Skeletal muscle cell (primary cell): ENCODE results near the gene PGA4.
"Not testable (repeated sequence)": the region's sequence is repeated elsewhere in the genome, so short reads cannot be mapped to it uniquely, and the experiment has no call there.

ENCODE experiments used
- DNase-seq: peaks from one replicate; pipeline ENCODE4 v3.0.0-alpha.2; 2010; ENCODE audit warnings: low read depth
- H3K4me3 ChIP-seq: 2 replicates; pipeline ENCODE4 v1.5.1; 2011; ENCODE audit warnings: low read depth, mild to moderate bottlenecking, control low read depth, low read length, moderate library complexity

PGA4 gene

GRCh38 chr11:61240875-61241274, 18.7 kb downstream of the PGA4 start, which contains the start of gene PGA5:
Gene PGA5, plus strand, starts transcription at chr11:61241175. Its CDS starts 52 bp downstream, at chr11:61241227.
- DNase-seq, H3K4me3 ChIP-seq: not testable (repeated sequence)

GRCh38 chr11:61241526-61241925, 19.4 kb downstream of the PGA4 start:
- not testable (repeated sequence) for DNase-seq

GRCh38 chr11:61245284-61245964, 23.3 kb downstream of the PGA4 start:
- not testable (repeated sequence) for DNase-seq

More at GRCh38 chr11:61241526-61241925, 19.4 kb downstream of the PGA4 start:
- H3K4me3 ChIP-seq = not testable (repeated sequence)

GRCh38 chr11:61248071-61248470, 25.9 kb downstream of the PGA4 start:
- not testable (repeated sequence) for DNase-seq, H3K4me3 ChIP-seq

More at GRCh38 chr11:61245284-61245964, 23.3 kb downstream of the PGA4 start:
- not testable (repeated sequence) for H3K4me3 ChIP-seq

- not testable (repeated sequence) for H3K4me3 ChIP-seq, DNase-seq
Measured at GRCh38 chr11:61249201-61249600, 27.1 kb downstream of the PGA4 start.

- not testable (repeated sequence) for H3K4me3 ChIP-seq, DNase-seq
Measured at GRCh38 chr11:61250796-61251765, 28.9 kb downstream of the PGA4 start.

- not testable (repeated sequence) for H3K4me3 ChIP-seq, DNase-seq
Measured at GRCh38 chr11:61252332-61252731, 30.2 kb downstream of the PGA4 start.

- DNase-seq = no peak
- H3K4me3 ChIP-seq = no peak overlapping the region
Measured at GRCh38 chr11:61254403-61255025, 32.4 kb downstream of the PGA4 start.

GRCh38 chr11:61256710-61257482, 34.7 kb downstream of the PGA4 start:
- H3K4me3 ChIP-seq = no peak overlapping the region
- no peak for DNase-seq

GRCh38 chr11:61258546-61258945, 36.4 kb downstream of the PGA4 start:
- no peak overlapping the region for H3K4me3 ChIP-seq
- no peak for DNase-seq

GRCh38 chr11:61259363-61259762, 37.2 kb downstream of the PGA4 start:
- DNase-seq = no peak
- no peak overlapping the region for H3K4me3 ChIP-seq

GRCh38 chr11:61264371-61264770, 42.2 kb downstream of the PGA4 start:
- no peak overlapping the region for H3K4me3 ChIP-seq
- DNase-seq = no peak

GRCh38 chr11:61264795-61265194, 42.6 kb downstream of the PGA4 start:
- no peak overlapping the region for H3K4me3 ChIP-seq
- DNase-seq = no peak

- no peak overlapping the region for H3K4me3 ChIP-seq
- DNase-seq = no peak
Measured at GRCh38 chr11:61265357-61265756, 43.2 kb downstream of the PGA4 start.

GRCh38 chr11:61266602-61267001, 44.5 kb downstream of the PGA4 start:
- no peak overlapping the region for H3K4me3 ChIP-seq
- no peak for DNase-seq

GRCh38 chr11:61267437-61267841, 45.3 kb downstream of the PGA4 start:
- no peak overlapping the region for H3K4me3 ChIP-seq
- DNase-seq = no peak

- DNase-seq = no peak
- H3K4me3 ChIP-seq = no peak overlapping the region
Measured at GRCh38 chr11:61268588-61269250, 46.6 kb downstream of the PGA4 start.

- no peak for DNase-seq
- H3K4me3 ChIP-seq = no peak overlapping the region
Measured at GRCh38 chr11:61270354-61271076, 48.4 kb downstream of the PGA4 start.
